Measurements from ENCODE around the gene FARS2.

FARS2 gene

DNA sequence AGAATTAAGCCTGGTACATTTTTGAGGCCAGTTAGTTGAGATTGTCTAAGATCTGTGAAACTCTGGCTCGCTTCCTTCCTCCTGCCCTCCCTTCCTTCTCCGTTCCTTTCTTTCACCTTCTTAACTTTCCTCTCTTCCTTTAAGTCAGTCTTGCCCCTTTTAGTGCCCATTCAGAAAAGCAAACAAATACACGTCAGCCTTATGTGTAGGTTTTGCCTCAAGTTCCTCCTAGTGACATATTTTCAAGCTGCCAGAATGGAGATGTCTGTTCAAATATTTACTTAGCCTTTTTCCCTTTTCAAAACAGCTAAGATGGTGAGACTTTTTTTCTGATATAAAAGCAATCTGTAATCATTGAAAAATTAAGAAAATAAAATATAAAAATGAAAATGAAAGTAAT lies 178.4 kb downstream of the FARS2 start:
- H3K79me2 ChIP-seq (ENCODE audit: insufficient read depth, low read length) = no peaks in the 10 kb centered on the region
- no peak for DNase-seq
- H3K36me3 ChIP-seq (ENCODE audit: insufficient read depth, low read length) = no peaks in the 10 kb centered on the region
- H2AFZ ChIP-seq (ENCODE audit: low read depth, low read length) = no peak overlapping the region
- no peak overlapping the region for H3K27ac ChIP-seq (ENCODE audit: low read length)
- H3K4me2 ChIP-seq (ENCODE audit: insufficient read depth, low read length) = no peak overlapping the region
- no peaks in the 10 kb centered on the region for H3K9me3 ChIP-seq (ENCODE audit: insufficient read depth, low read length, severe bottlenecking)
- no peaks in the 10 kb centered on the region for H3K4me1 ChIP-seq (ENCODE audit: insufficient read depth, low read length)
- TF ChIP-seq, protein P1, sequence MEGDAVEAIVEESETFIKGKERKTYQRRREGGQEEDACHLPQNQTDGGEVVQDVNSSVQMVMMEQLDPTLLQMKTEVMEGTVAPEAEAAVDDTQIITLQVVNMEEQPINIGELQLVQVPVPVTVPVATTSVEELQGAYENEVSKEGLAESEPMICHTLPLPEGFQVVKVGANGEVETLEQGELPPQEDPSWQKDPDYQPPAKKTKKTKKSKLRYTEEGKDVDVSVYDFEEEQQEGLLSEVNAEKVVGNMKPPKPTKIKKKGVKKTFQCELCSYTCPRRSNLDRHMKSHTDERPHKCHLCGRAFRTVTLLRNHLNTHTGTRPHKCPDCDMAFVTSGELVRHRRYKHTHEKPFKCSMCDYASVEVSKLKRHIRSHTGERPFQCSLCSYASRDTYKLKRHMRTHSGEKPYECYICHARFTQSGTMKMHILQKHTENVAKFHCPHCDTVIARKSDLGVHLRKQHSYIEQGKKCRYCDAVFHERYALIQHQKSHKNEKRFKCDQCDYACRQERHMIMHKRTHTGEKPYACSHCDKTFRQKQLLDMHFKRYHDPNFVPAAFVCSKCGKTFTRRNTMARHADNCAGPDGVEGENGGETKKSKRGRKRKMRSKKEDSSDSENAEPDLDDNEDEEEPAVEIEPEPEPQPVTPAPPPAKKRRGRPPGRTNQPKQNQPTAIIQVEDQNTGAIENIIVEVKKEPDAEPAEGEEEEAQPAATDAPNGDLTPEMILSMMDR (IDR thresholded peaks at IDR 0.05; ENCODE audit: borderline replicate concordance, extremely low read depth, low read length, poor library complexity, severe bottlenecking) = no peak
- TF ChIP-seq EZH2 (IDR thresholded peaks at IDR 0.05; ENCODE audit: borderline replicate concordance, low read depth, low read length, severe bottlenecking) = no peak
- ATAC-seq (ENCODE audit: insufficient read depth, low read depth) = no peak
- H3K4me3 ChIP-seq (ENCODE audit: low read depth in 1 of 2, low read length in 2 of 2) = no peak overlapping the region
- H4K20me1 ChIP-seq (ENCODE audit: insufficient read depth, low read length) = no peaks in the 10 kb centered on the region
- H3K27me3 ChIP-seq (ENCODE audit: insufficient read depth, low read length, poor library complexity) = no peaks in the 10 kb centered on the region
- H3K9ac ChIP-seq (ENCODE audit: low read depth, low read length) = no peak overlapping the region

DNA sequence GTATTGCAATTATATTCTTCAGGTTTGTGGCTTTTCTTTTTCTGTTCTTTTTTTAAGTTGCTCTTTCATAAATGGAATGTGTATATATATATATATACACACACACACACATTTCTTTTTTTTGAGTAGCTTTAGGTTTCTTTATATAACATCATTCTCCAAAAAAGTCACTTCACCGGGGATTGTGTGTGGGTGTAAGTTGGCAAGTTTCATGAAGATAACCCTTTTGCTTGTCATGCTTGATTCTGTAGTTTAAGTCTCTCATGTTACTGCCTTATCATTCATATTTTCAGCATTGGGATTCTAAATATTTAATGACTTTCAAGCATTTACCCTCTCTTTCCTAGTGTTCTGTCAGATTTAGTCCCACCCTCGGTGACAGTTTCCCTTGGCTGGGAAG lies 181.0 kb downstream of the FARS2 start:
- Histone ChIP-seq H3K4me1 (ENCODE audit: insufficient read depth, low read length) (no peaks in the 10 kb centered on the region), H3K27me3 (ENCODE audit: insufficient read depth, low read length, poor library complexity) (no peaks in the 10 kb centered on the region), H3K79me2 (ENCODE audit: insufficient read depth, low read length) (no peaks in the 10 kb centered on the region), H3K4me2 (ENCODE audit: insufficient read depth, low read length) (no peak overlapping the region), H3K9me3 (ENCODE audit: insufficient read depth, low read length, severe bottlenecking) (no peaks in the 10 kb centered on the region), H3K9ac (ENCODE audit: low read depth, low read length) (no peak overlapping the region), H4K20me1 (ENCODE audit: insufficient read depth, low read length) (no peaks in the 10 kb centered on the region), H3K4me3 (ENCODE audit: low read depth in 1 of 2, low read length in 2 of 2) (no peak overlapping the region), H3K27ac (ENCODE audit: low read length) (no peak overlapping the region), H2AFZ (ENCODE audit: low read depth, low read length) (no peak overlapping the region), H3K36me3 (ENCODE audit: insufficient read depth, low read length) (no peaks in the 10 kb centered on the region)
- no peak for ATAC-seq (ENCODE audit: insufficient read depth, low read depth)
- no peak for DNase-seq
- no peak for TF ChIP-seq EZH2 (IDR thresholded peaks at IDR 0.05; ENCODE audit: borderline replicate concordance, low read depth, low read length, severe bottlenecking)
- TF ChIP-seq, protein P1 (IDR thresholded peaks at IDR 0.05; ENCODE audit: borderline replicate concordance, extremely low read depth, low read length, poor library complexity, severe bottlenecking) = no peak

DNA sequence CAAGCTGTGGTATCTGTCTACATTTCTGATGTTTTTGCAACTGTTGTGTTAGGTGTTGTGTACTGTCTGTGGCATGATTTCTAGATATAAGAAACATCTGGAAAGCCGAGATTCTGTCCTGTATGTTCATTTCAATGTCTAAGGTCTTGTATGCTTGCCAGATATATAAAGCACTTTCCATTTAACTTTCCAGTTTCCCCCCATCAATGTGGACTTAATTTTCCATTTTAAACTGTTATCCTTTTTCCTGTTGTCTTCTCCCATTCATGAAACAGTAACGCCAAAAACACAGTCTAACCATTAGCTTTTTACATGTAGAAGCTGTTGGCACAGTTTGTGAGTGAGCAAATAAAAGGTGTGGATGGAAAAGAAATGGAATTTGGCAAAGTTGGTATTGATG lies 181.6 kb downstream of the FARS2 start:
- H3K27ac ChIP-seq (ENCODE audit: low read length) = no peak overlapping the region
- no peak overlapping the region for H3K4me2 ChIP-seq (ENCODE audit: insufficient read depth, low read length)
- TF ChIP-seq, protein P1 (IDR thresholded peaks at IDR 0.05; ENCODE audit: borderline replicate concordance, extremely low read depth, low read length, poor library complexity, severe bottlenecking) = no peak
- H3K9ac ChIP-seq (ENCODE audit: low read depth, low read length) = no peak overlapping the region
- no peak for ATAC-seq (ENCODE audit: insufficient read depth, low read depth)
- H3K4me3 ChIP-seq (ENCODE audit: low read depth in 1 of 2, low read length in 2 of 2) = no peak overlapping the region
- no peaks in the 10 kb centered on the region for H3K27me3 ChIP-seq (ENCODE audit: insufficient read depth, low read length, poor library complexity)
- no peaks in the 10 kb centered on the region for H3K9me3 ChIP-seq (ENCODE audit: insufficient read depth, low read length, severe bottlenecking)
- H3K4me1 ChIP-seq (ENCODE audit: insufficient read depth, low read length) = no peaks in the 10 kb centered on the region
- no peaks in the 10 kb centered on the region for H3K79me2 ChIP-seq (ENCODE audit: insufficient read depth, low read length)
- no peak overlapping the region for H2AFZ ChIP-seq (ENCODE audit: low read depth, low read length)
- DNase-seq = no peak
- H3K36me3 ChIP-seq (ENCODE audit: insufficient read depth, low read length) = no peaks in the 10 kb centered on the region
- no peaks in the 10 kb centered on the region for H4K20me1 ChIP-seq (ENCODE audit: insufficient read depth, low read length)

DNA sequence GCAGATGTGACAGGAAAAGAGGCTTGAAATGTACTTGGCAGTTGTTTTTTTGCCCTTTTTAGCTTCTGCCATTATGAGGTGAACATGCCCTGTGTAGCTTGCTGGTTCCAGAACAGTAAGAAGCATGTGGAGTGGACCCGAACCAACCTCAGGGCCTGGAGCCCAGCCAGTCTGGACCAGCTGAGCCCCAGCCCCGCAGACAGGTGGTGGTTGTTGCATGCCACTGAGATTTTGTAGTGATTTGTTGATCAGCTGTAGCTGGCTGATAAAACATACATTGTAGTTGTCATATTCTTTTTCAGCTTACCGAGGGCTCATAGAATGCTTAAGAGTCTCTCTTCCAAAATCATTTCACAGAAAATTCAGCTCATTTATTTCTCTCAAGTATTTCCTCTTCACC lies 182.2 kb downstream of the FARS2 start:
- no peak overlapping the region for H3K4me3 ChIP-seq (ENCODE audit: low read depth in 1 of 2, low read length in 2 of 2)
- no peak overlapping the region for H3K27ac ChIP-seq (ENCODE audit: low read length)
- H3K79me2 ChIP-seq (ENCODE audit: insufficient read depth, low read length) = no peaks in the 10 kb centered on the region
- ATAC-seq (ENCODE audit: insufficient read depth, low read depth) (no peak), DNase-seq (no peak)
- no peaks in the 10 kb centered on the region for H3K27me3 ChIP-seq (ENCODE audit: insufficient read depth, low read length, poor library complexity)
- no peaks in the 10 kb centered on the region for H4K20me1 ChIP-seq (ENCODE audit: insufficient read depth, low read length)
- H2AFZ ChIP-seq (ENCODE audit: low read depth, low read length) = no peak overlapping the region
- H3K9me3 ChIP-seq (ENCODE audit: insufficient read depth, low read length, severe bottlenecking) = no peaks in the 10 kb centered on the region
- no peaks in the 10 kb centered on the region for H3K36me3 ChIP-seq (ENCODE audit: insufficient read depth, low read length)
- no peaks in the 10 kb centered on the region for H3K4me1 ChIP-seq (ENCODE audit: insufficient read depth, low read length)
- no peak overlapping the region for H3K4me2 ChIP-seq (ENCODE audit: insufficient read depth, low read length)
- no peak for TF ChIP-seq EZH2 (IDR thresholded peaks at IDR 0.05; ENCODE audit: borderline replicate concordance, low read depth, low read length, severe bottlenecking)
- TF ChIP-seq, protein P1 (IDR thresholded peaks at IDR 0.05; ENCODE audit: borderline replicate concordance, extremely low read depth, low read length, poor library complexity, severe bottlenecking) = no peak
- no peak overlapping the region for H3K9ac ChIP-seq (ENCODE audit: low read depth, low read length)
